NCI-H526 (cell line): ENCODE data around the gene RBM4B.

Experiments
- DNase-seq, 2 experiments: peaks; one replicate each; lab custom pipeline; 2025; lab: John Stamatoyannopoulos, UW

The RBM4B gene

DNA sequence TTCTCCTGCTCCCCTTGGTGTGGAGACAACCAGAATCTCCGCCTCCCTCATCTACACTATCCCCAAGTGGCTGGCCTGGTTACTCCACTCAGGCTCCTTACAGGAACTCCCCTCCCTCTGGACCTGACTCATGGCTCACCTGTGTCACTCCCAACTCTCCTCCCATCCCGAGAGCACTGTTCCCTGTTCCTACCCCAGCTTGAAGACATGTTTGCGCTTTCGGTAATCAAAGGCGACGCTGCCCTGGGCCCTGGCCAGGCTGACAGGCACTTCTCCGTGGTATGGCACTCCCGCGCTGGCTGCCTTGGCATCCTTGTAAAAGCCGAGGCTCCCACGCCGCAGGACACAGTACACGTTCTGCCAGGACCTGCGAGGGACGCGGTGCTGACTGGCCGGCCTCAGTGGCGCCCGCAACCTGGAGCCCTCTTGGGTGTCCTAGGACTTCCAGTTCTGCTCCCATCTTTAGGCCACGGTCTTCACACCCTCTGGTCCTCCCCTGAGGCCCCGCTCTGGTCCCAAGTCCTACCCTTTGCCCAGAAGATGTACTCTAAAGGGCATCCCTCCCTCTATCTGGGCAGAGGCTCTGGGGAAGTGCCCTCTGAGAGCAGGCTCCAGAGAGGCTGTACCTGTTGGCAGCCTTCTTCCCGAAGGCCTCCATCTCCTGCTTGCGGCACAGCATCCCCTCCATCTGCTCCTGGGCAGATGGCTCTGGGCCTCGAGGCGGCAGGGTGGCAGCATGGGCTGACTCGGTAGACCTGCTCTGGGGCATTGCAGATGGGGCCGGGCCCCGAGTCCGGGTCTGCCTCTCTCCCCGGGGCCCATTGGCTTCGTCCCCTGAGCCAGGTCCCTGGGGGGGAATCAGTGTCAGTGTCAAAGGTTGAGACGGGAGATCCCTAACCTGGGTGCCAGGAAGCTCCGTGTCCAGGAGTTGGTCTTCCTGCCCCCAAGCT lies 9.4 kb upstream of the RBM4B start:
- no peak for DNase-seq

DNA sequence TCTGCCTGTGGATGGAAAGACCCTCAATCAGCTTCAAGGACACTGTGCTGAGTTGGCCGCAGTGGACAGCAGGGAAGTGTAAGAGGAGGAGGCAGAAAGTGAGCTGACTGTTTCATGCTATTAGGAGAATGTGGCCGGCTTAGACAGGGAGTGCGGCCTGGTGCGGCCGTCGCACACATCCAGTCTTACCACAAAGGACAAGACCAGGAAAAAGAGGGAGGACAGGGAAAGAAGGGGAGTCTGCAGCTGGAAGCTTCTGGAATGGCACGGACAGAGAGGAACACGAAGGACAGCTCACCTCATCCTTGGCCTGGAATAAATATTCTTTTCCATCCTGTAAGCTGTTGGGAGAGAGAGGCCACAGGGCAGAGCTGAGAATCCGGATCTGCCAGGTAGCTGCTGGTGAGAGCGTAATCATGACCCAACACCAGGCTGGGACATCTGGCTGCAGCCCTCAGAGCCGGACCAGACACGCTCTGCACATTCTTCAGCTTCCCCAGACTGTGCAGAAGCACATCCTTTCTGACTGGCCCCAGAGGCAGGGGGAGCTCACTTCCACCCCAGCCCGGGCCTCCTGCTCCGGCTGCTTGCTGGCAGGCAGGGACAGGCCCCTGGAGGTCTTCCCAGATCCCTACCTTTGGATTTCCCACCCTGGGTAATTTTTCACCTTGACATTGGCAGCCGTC lies 8.6 kb upstream of the RBM4B start:
- DNase-seq = no peak

DNA sequence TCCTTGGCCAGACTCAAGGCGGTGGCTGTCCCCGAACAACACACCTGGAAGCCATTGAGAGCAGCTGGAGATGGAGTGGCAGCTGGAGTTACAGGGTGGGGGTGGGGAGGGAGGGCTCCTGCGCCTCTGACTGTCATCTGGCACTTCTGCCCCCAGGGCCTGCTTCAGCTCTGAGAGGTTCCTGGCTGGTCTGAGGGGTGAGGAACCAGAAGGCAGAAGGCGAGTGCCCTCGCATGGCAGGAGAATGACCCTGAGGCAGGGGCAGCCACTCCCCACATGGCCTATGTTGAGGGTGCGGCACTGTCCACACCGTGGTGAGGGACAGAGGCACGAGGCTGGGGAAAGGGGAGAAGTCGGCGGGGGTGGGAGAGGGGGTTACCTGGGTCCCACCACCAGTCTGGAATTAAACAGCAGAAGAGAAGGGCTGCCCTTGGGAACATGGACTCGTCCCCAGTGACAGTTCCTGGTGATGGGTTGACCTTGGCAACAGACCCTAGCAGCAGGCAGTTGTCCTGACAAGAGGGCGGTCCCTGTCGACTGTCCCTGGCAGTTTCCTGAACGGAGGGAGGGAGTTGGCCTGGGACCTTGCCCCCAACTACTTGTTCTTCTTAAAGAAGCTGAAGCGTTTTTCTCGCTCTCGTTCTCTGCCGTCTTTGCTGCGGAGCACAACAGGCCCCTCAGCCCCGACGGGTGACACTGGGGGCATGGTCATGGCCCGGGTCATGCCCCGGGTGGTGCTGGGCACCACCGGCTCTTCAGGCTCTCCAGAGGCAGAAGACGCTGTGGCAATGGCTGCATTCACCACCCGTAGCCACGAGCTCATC lies 7.8 kb upstream of the RBM4B start:
- no peak for DNase-seq

DNA sequence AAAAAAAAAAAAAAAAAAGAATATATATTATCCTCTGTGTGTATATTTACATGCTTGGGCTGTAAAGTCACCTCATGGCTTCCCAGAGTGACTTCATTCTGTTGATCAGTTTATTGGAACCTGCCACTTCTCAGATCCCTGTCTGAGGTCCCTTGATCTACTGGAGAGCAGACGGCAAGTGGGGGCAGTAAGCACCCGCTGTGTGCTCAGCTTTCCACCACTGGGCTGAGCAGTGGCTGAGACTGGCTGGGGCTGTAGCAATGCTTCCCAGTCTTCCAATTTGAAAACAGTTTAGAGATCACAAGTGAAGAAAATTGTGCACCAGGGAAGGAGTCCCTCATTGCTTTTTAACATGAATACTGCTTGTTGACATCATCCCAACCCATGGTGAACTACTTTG lies 6.9 kb upstream of the RBM4B start:
- no peak for DNase-seq

DNA sequence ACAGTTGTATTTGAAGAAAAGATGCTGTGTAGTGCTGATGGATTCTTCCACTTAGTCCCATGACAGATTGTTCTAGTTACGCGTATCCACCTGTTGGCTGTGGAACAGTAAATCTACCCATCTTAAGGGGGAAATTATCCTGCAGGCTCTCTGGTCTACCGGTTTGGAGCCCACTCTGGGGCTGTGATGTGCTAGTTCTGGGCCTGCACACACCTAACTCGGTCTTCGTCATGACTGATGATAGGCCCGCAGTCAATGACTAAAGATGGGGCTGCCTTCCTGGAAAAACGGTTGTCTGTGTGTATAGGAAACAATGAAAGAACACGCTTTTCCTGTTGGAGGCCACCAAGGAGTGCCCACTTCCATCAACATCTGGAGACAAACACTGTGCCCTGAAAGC lies 6.2 kb upstream of the RBM4B start:
- DNase-seq = no peak

DNA sequence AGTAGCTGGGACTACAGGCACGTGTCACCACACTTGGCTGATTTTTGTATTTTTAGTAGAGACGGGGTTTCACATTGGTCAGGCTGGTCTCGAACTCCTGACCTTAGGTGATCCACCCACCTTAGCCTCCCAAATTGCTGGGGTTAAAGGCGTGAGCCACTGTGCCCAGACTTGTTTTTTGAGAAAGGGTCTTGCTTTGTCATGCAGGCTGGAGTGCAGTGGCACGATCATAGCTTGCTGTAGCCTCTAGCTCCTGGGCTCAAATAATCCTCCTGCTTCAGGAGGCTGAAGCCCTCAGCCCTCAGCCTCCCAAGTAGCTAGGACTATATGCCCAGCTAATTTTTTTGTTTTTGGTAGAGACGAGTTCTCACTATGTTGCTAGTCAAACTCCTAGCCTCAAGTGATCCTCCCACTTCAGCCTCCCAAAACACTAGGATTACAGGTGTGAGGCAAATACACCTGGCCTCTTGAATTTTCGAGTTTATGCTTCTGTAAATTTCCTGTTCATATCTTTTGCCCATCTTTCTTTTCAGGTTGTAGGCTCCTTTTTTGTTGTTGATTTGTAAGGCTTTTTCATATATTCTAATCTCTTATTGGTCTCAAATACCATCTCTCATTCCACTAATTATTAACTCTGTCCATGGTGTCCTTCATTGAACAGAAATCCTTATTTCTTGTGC lies 3.4 kb upstream of the RBM4B start:
- DNase-seq = no peak

DNA sequence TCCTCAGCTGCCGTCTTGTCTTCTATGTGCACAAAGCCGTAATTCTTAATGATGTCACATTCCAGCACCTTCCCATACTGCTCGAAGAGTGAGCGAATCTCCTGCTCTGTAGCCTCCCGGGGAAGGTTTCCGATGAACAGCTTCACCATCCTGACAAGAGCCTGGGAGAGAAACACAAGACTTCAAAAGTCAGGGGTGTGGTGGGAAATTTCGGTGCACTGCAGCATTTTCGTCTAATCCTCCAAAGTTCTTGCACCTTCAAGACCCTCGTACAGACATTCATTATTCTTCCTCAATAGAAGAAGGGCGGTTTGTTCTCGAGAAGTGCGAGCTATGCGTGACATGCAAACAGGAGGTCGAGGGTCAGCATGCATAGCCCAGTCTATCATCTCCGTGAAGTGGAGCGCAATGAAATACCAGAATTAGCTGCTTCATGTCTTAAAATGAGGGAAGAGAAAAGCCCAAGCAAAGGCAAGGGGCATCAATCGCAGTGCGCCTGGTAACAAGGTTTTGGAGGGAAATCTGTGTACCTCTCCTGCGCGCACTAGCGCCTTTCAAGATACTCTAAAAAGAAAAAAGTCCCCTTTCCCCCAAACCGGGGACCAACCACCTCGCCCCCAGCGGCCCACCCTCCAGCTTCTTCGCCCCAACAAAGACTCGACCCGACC lies 622 bp downstream of the RBM4B start:
- peak; percentile 37 to 47 for DNase-seq

DNA sequence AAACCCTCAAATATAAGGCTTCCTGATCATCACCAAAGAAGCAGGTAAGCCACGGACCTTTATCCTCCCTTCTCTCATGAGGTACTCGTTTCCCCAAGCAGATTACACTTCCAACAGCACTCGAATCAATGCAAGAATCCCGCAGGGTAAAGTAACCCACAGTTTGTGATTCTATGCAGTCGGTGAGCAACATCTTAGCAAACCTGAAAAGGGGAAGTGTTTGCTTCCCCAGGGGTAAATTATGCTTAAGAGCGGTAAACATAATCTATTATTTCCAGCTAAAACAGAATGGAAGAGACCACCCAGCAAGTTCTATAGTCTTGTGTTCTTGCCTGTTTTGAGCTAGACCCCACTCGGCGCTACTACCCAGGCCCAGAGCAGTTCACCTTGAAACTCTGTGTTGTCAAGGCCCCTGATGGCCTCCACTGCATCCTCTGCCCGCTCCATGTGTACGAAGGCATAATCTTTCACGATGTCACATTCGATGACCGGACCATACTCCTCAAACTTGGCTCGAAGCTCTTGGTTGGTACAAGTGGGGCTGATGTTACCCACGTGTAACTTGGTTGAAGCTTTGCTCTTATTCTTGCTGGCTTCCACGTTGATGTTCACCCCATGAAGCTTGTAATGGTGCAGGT lies 1.3 kb downstream of the RBM4B start:
- DNase-seq = peak in 1 of 2 experiments; percentile 15

DNA sequence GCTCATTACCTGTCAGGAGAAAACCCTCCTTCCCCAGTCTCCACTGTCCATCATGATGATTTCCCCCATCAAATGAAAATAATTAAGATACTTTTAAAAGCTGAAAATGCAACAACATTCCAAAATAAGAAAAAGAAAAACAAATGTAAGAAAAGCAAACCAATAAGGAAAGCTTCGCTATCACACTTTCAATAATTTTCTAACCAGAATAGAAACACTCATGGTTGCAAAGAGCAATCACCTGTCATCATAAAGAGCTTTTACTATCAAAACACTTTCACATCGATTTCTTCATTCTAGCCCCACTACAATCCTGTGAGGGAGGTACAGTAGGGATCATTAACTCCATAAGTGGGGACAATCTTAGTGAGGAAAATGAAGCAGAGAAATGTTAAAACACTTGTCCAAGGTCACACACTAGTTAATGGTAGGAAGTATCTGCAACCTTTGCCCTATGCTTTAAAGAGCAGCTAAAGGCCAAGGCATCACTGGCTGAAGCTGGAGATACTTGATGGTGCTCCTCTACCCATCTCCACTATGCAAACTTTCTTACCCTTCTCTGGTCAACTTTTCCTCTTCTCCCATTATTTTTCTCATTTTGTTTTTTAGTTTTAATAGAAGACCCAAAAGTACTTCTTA lies 2.6 kb downstream of the RBM4B start:
- no peak for DNase-seq

DNA sequence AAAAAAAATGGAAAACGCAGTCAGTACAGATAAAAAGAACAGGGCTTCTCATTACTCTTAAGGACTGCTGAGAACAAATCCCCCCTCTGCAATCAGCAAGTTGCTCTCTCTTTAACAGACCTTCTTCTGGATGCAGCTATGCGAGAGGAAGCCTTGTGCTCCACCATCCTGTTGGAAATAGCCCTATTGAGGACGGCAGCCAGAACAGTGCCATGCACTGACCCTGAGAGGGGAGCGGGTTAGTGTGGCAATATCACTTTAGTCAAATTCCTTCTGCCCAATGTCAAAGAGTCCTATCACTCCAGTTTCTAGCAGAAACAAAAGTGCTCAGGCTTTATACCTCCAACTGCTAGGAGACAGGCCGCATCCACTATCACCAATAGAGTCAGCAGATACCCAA lies 6.9 kb downstream of the RBM4B start:
- no peak for DNase-seq

DNA sequence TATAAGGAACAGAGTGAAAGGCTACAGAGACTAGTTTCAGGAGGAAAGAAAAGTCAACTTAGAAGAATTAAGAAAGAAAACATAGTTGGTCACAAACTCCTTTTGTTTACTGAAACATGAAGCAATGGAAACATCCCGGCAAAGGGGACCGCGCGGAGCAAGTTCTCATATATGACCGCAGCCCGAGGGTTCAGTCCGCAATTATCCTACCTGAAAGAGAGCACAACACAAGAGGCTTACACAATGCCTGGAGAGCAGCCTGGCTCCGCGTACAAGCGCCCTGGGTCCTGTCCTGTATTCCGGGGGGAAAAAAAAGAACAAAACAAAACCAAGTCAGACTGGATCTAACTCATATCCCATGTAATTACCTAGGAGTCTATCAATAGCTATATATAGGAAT lies 12.3 kb downstream of the RBM4B start:
- no peak for DNase-seq

DNA sequence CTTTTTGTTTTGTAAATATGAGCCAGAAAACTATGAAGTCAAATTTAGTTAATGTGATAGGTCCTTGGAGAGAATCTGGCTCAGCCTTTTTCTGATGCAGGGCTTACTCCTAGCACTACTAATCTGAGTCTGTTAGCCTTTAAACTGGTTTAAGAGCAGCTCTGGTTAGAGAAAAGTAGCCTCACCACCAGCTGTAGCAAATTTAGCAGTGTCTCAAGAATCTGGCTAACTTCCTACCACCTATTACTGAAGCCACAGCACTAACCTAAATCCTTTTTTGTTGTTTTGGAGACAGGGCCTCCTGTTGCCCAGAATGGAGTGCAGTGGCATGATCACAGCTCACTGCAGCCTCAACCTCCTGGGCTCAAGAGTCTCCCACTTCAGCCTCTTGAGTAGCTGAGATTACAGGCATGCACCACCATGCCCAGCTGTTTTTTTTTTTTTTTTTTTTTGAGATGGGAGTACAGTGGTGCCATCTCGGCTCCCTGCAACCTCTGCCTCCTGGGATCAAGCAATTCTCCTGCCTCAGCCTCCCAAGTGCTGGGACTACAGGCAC lies 13.9 kb downstream of the RBM4B start:
- no peak for DNase-seq

DNA sequence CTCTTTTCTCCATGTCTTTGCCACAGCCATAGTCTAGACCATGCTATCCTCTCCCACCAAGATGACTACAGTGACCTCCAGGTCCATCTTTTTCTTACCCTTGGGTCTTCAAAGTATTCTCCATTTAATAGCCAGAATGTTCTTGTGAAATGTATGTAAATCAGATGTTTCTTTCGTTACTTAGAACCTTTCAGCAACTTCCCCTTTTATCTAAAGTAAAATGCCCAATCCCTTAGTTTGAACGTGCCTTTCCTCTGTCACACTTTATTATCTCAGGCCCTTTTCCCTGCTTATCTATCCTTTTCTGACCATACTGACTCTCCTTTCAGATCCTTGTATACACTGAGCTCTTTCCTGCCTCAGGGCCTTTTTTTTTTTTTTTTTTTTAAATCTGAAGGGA lies 17.9 kb downstream of the RBM4B start:
- no peak for DNase-seq

DNA sequence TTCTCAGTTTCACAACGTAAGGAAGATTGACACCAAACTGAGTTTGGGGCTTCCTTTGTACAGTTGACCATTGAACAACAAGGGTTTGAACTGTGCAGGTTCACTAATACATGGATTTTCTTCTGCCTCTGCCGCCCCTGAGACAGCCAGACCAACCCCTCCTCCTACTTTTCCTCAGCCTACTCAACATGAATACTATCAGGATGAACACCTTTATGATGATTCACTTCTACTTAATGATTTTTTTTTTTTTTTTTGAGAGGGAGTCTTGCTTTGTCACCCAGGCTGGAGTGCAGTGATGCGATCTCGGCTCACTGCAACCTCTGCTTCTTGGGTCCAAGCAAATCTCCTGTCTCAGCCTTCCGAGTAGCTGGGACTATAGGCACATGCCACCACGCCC lies 24.6 kb downstream of the RBM4B start:
- DNase-seq = no peak

DNA sequence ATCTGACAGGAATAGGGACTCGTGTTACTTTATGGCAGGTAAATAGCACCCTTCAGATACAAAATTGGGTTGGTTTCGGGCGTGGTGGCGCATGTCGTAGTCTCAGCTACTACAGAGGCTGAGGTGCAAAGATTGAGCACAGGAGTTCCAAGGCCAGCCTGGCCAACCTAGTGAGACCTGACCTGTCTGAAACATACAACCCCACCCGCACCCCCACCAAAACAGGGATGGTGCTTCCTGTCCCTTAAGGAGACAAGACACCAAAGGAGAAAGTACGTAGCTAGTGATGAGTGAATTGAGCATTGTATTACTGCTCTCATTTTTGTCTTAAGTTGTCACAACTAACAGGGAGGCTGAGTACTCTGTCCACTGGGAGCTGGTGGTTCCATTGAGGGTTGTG lies 25.0 kb downstream of the RBM4B start:
- no peak for DNase-seq

DNA sequence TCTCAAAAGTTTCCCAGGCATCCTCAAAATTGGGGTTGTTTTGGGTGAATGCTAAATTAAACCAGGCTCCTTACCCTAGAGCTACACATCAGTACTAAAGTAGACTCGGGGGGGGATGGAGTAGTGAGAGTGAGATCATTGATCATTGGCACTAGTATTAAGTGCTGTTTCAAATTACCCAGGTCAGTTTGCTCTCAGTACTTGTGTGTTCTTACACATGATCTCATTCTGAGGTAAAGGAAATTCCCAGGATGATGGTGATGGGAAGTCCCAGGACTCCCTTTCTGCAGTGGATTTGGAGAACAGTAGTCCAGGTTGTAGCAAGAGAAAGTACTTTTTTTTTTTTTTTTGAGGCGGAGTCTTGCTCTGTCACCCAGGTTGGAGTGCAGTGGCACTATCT lies 26.7 kb downstream of the RBM4B start:
- no peak for DNase-seq

DNA sequence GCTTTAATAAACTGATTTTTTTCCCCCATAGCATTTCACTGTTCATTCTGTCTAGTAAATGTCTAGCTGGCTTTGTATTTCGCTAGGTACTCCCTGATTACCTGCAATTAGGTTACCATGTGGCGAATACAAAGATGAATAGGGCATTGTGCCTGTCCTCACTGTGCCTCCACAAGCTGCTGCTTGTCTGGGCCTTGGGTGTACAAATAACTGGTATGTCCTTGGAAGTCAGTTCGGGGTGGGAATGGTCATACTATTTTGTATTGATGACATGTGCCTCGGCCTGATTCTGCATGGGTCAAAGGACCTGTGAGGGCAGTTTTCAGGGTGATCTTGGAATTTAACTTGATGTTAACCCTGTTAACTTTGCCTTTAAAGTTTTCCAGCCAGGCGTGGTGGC lies 27.8 kb downstream of the RBM4B start:
- DNase-seq = no peak

DNA sequence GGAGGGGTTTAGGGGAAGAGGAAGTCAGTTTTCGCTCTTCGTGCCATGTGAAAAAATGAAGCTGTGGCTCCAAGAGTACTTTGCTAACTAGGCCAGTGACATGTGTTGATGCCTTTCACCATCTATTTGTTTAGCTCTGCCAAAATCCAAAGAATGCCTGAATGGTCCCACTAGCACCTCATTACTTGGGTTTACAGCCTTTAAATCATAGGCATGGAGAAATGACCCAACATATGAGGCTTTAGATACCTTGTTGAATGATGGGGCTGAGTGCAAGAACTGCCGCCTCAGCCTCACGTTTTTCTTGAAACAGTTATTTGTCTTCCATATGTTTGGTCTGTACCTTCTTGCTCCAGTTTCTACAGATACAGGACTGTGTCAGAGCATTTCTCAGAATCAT lies 30.9 kb downstream of the RBM4B start:
- no peak for DNase-seq

DNA sequence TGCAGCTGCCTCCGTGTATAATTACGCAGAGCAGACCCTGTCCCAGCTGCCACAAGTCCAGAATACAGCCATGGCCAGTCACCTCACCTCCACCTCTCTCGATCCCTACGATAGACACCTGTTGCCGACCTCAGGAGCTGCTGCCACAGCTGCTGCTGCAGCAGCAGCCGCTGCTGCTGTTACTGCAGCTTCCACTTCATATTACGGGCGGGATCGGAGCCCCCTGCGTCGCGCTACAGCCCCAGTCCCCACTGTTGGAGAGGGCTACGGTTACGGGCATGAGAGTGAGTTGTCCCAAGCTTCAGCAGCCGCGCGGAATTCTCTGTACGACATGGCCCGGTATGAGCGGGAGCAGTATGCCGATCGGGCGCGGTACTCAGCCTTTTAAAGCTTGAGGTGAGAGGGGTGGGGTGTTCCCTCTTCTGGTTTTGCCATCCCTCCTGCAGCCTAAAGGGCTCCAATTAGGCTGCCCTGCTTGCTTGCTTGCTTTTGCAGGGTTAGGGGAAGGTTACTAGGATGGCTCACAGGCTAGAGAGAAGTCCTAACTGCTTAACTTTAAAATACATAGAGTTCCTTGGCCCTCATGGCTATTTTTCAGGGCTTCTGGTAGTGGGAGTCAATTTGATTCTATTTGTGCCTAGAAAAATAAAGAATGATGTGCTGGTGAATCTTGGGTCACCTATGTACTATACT lies 33.8 kb downstream of the RBM4B start:
- DNase-seq = no peak

DNA sequence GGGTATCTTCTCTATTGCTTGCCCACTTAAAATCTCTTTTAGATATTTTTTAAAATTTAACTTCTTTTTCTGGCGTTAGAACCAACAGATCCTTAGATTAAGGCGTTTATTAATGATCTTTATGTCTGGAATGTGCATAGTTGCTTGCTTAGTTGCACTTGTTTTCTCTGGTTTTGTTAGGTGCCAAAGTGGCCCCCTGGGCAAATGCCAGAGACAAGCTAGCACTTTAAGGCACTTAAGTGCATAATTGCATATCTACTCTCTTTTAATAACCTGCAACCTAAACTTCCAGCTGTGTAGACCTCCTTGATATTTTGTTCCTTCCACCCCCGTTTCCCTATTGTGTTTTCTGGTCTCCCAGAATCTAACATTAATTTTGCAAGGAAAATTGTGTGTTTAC lies 35.9 kb downstream of the RBM4B start:
- no peak for DNase-seq
